Measurements from ENCODE around the gene ITPRIPL2. TPM values are rescaled to one million over a fixed set of nuclear protein-coding genes. Genes with fewer than 3 reads are reported as not detected.

The ITPRIPL2 gene
- total and polyA plus RNA-seq, 2 of the 13 experiments (the other 11 are each of a cell fraction or from before 2014, with no cell fraction given): 5.9 to 12.6 TPM

DNA sequence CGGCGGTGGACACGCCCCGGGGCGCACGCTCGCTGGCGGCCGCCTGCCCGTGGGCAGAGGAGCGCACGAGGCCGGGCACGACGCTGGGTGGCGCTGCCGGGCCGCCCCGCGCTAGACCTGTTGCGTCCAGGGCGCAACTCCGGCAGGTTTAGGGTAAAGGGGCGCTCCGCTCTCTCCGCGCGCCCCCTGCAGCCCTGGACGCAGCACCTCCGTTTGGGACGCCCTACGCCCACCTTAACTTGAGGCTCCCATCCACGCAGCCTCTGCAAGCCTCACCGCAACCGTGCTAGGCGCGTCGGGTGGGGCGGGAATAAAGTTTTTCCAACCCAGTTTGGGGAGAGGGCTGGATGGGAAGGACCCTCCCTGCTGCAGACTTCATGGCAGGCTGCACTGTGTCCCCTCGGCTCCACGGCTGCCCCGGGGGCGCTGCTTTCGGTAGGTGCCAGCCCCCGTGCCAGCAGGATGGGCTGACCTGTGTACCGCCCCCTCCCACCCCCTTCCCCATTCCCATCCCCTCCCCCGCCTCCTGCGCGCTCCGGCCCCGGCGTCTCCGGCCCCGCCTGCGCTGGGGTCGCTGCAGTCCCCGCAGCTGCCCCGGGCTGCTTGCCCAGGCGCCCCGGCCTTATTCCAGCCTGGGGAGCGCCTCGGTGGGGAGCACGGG, 54.1 kb downstream of the ITPRIPL2 start, which contains the start of gene SYT17 (continued):
- TF ChIP-seq ZNF574 (CRISPR knock-in tag; IDR thresholded peaks at IDR 0.05): peak; percentile 59; the same call in 1 of the 2 replicates
- no peak for TF ChIP-seq ZFP37 (CRISPR knock-in tag; IDR thresholded peaks at IDR 0.05; ENCODE audit: borderline replicate concordance)
- TF ChIP-seq POLR2AphosphoS5 (IDR thresholded peaks at IDR 0.05; ENCODE audit: low read depth, low read length): no peak
- TF ChIP-seq ZNF253 (CRISPR knock-in tag; IDR thresholded peaks at IDR 0.05; ENCODE audit: borderline replicate concordance): no peak
- TF ChIP-seq ATF5 (CRISPR knock-in tag; IDR thresholded peaks at IDR 0.05; ENCODE audit: low read depth): no peak
- TF ChIP-seq, protein P1, sequence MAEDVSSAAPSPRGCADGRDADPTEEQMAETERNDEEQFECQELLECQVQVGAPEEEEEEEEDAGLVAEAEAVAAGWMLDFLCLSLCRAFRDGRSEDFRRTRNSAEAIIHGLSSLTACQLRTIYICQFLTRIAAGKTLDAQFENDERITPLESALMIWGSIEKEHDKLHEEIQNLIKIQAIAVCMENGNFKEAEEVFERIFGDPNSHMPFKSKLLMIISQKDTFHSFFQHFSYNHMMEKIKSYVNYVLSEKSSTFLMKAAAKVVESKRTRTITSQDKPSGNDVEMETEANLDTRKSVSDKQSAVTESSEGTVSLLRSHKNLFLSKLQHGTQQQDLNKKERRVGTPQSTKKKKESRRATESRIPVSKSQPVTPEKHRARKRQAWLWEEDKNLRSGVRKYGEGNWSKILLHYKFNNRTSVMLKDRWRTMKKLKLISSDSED (CRISPR knock-in tag; IDR thresholded peaks at IDR 0.05): no peak
- peak; percentile 77; the same call in 1 of the 2 replicates for TF ChIP-seq CENPT (CRISPR knock-in tag; IDR thresholded peaks at IDR 0.05; ENCODE audit: low read depth)
- TF ChIP-seq CEBPG (CRISPR knock-in tag; IDR thresholded peaks at IDR 0.05): no peak
- no peak for TF ChIP-seq NFKBIZ (CRISPR knock-in tag; IDR thresholded peaks at IDR 0.05)
- TF ChIP-seq CHCHD3 (CRISPR knock-in tag; IDR thresholded peaks at IDR 0.05): no peak
- no peak for TF ChIP-seq MNT (IDR thresholded peaks at IDR 0.05)
- TF ChIP-seq GZF1 (CRISPR knock-in tag; IDR thresholded peaks at IDR 0.05): no peak
- no peak for TF ChIP-seq KDM3A (CRISPR knock-in tag; IDR thresholded peaks at IDR 0.05; ENCODE audit: low read depth)
- TF ChIP-seq NFE2L2 (IDR thresholded peaks at IDR 0.05; ENCODE audit: low read length): no peak
- TF ChIP-seq SUZ12 (IDR thresholded peaks at IDR 0.05; ENCODE audit: low read depth, low read length): no peak
- TF ChIP-seq ZNF782 (CRISPR knock-in tag; IDR thresholded peaks at IDR 0.05; ENCODE audit: borderline replicate concordance): 0 out of 2 replicates have a peak, but pooled peaks have one; percentile 64
- 0 out of 2 replicates have a peak, but pooled peaks have one; percentile 36 for TF ChIP-seq SAFB2 (CRISPR knock-in tag; IDR thresholded peaks at IDR 0.05; ENCODE audit: borderline replicate concordance, low read depth)
- TF ChIP-seq ZNF629 (CRISPR knock-in tag; conservative IDR thresholded peaks at IDR 0.05): no peak
- TF ChIP-seq STAT6 (CRISPR knock-in tag; IDR thresholded peaks at IDR 0.05; ENCODE audit: borderline replicate concordance): no peak
- TF ChIP-seq DNMT1 (CRISPR knock-in tag; IDR thresholded peaks at IDR 0.05): peak; percentile 71; the same call in 1 of the 2 replicates
- no peak for TF ChIP-seq SP2 (CRISPR knock-in tag; IDR thresholded peaks at IDR 0.05)

All from HepG2 (cell line).